Stimulated activated CD4-positive, alpha-beta T cell treated with anti-CD3 and anti-CD28 coated beads, Interleukin-4, amount 100 ng/mL, for 4 hours (primary cell): ENCODE measurements around the gene PARVG.

ENCODE experiments used
- DNase-seq, 2 experiments: peaks; one replicate each; pipeline ENCODE4 v3.0.0-alpha.2; 2020

PARVG gene

DNA sequence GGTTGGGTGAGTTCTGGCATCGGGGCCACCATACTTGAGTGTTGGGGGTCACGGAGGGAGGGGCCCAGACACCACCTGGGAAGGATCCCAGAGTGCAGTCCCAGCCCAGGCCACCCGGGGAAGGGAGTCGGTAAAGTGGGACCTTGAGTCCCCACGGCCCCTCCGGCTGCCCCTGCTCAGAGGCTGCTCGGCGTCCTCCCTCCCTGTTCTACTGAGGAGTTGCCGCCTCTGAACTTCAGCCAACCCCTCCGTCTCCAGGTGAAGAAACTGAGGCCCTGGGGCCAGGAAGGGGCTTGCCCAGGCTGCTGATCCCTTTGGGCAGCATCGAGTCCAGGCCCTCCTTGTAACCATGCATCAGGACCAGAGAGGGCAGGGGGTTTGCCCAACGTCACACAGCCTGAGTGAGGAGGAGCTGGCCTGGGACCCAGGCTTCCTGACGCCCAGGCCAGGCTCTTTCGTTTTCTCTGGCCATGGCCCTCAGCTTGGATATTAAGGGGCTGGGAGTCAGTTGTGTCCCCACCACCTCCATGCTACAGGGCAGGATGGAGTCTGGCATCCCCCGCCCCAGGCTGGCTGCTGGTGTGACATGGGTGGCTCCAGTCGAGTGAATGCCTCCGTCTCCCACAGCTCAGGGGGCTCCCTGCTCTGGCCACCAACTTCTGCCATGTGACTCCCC, 1.3 kb downstream of the PARVG start:
- peak in 1 of 2 experiments; percentile 21 for DNase-seq

DNA sequence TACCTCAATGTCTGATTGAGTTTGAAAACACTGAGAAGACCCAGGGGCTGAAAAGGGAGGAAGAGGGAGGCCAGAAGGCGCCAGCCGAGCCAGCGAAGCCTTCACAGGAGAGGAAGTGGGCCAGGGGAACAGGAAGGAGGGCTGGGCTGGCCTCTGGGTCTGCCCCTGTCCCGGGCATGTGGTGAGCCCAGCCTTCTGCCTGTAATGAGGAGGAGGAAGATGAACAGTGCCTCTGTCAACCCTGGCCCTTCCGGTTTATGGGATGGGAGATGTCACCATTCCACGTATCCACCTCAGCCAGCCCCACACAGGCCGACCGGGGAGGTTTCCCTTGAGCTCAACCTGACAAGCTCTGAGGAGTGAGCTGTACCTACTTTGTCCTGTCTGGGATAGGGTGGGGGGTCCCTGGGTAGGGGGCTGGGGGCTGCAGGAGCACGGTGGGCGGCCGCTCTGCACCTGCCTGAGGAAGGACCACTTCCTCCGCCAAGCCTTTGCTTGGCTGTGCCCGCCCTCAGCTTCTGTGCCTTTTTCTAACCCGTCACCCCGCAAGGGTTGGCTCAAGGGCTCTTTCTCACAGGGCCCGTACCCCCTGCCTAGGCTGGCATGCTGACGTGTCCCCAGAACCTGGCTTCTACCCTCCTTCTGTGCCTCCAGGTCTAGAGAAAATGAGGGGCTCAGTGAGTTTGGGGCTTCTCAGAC, 2.0 kb downstream of the PARVG start:
- peak; percentile 11 to 24 for DNase-seq

DNA sequence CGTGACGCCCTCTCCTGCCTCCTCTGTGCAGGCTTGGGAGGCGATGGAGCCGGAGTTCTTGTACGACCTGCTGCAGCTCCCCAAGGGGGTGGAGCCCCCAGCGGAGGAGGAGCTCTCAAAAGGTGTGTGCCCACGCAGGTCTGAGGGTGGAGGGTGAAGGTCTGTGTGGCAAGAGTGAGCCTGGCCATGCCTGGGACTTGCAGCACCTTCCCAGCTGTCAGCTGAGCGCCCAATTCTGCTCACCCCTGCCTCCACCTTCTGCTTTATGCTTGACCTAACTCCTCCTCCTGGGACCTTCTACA, 2.5 kb downstream of the PARVG start:
- DNase-seq = peak in 1 of 2 experiments; percentile 5

DNA sequence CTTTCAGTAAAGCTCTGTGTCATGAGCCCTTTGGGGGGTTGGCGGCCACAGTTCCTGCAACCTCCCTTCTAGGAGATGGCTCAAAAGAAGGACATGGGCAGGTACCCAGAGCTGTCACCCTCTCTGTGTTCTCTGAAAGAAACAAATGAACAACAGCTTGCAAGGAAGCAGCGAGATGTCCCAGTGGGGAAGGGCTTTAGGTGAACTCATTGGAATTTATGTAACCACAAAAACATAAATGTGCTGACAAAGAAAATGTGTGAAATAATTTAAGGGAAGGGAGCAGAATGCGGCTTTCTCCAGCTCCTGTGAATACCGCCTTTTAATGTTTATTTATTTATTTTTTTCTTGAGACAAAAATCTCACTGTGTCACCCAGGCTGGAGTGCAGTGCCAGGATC, 3.3 kb downstream of the PARVG start:
- DNase-seq = no peak

DNA sequence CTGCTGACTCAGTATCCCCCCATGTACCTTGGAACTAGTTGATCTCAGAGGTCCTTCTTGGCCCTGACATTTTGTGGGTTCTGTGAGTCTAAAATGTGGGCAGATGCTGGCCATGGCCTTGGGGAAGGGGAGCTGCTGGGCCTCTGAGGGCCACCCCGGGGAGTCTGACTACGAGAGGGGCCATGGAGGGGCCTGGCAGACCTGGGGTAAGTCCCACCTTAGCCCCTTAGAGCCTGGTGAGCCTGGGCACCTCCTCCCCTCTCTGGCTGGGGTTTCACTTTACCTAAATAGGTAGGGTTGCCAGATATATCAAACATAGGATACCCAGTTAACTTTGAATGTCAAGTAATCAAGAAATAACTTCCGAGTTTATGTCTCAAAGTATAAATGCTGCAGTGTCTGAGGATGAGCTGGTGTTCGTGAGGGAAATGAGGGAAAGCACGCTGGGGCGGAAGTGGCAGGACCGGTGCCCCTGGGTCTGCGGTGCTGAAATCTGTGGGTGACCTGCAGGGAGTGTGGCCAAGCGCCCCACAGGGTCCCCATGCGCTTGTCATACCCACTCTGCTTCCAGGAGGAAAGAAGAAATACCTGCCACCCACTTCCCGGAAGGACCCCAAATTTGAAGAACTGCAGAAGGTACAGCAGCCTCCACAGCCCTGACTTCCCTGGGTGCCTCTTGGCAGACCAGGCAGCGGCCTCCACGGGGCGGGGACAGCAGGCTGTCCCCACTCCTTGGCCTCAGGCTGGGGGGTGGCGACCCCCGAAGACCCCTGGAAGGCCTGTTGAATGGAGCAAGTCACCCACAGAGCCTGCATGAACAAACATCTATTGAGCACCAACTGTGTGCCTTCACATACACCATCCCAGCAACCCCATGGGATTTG, 4.8 kb downstream of the PARVG start:
- no peak for DNase-seq

DNA sequence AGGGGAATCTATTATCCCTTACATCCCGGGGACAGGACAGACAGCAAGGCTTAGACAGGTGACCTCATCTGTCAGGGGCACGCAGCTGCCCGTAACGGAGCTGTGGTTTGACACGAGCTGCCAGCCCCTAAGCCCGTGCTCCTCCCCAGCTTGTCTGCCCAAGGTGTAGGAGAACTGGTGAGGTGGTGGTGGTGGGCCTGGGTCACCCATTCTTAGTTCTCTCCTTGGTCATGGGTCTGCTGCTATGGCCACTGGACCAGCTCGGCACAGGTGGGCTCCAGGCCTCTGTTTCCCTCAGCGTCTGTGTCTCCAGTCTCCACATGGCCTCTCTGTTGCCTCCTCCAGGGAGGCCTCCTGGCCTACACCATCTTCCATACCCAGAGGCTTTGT, 5.4 kb downstream of the PARVG start:
- no peak for DNase-seq

DNA sequence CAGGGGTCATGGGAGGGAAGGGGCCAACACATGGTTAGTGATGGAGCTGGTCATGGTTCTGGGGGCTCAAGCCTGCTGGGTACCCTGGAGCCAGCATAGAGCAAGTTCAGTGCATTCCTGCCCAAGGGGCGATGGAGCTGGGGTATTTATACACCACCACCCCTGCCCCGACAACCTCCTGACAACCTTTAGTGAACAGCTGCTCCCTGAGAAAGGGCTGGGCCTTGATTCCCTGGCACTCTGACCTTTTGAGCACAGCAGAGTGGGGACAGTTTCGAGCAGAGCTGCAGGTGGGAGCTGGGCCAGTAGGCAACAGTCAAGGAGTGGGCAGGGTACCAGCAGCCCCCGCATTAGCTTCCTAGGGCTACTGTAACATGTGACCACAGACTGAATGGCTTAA, 6.0 kb downstream of the PARVG start:
- no peak for DNase-seq

DNA sequence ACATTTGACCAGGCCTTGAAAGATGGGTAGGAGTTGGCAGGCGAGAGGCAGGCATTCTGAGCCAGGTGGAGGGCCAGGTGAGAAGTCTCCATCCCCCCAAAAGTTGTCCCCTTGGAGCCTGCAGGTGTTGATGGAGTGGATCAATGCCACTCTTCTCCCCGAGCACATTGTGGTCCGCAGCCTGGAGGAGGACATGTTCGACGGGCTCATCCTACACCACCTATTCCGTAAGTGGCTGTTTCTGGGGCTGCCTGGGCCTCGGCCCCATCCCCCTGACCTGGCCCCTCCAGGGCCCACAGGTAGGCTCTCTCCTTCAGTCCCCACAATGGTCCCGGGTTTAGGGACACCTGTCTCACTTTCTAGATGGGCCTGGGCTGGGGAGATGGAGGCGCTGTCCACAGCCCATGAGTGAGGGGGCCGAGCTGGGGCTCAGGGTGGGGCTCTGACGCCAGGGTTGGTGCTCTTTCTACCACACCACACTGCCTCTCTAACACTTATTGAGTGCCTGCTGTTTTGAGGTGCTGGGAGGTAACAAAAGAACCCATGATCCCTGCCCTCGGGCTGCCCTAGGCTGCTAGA, 7.0 kb downstream of the PARVG start:
- DNase-seq = no peak

DNA sequence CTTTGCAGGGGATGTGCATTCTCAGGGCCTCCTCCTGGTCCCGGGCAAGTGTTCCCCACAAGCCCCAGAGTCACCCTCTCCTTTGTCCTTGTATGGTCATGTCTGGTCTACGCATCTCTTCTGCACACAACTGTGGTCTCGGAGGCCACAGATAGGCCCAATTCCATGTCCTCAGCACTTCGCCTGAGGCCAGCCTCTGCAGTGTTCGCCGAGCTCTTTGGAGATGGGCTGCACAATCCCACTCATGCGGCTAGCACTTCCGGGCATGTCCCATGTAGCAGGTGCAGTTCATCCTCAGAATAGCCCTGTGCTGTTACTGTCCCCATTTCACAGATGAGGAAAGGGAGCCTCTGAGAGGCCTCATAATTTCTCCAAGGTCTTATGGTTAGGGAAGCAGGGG, 7.6 kb downstream of the PARVG start:
- no peak for DNase-seq

DNA sequence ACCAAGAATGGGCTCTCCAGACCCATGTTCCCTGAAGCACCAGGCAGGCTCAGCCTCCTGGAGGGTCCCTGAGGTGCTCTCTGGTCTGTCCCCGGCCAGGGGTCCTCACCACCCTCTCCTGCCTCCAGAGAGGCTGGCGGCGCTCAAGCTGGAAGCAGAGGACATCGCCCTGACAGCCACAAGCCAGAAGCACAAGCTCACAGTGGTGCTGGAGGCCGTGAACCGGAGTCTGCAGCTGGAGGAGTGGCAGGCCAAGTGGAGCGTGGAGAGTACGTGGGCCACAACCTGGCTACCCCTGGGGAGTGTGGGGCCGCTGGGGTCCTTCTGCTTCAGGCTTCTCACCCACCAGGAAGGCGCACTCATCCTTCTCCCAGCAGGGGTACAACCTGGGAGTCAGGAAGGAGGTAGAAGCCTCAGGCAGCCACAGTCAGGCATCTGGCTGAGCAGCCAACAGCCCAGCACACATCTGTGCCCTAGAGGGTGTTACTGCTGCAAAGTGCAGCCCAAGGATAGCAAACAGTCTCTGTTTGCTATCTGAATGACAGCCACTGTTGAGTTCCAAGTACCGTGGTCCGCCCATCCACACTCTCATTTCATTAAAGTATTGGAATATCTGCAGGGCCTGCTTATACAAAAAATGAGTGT, 8.4 kb downstream of the PARVG start:
- DNase-seq = no peak

DNA sequence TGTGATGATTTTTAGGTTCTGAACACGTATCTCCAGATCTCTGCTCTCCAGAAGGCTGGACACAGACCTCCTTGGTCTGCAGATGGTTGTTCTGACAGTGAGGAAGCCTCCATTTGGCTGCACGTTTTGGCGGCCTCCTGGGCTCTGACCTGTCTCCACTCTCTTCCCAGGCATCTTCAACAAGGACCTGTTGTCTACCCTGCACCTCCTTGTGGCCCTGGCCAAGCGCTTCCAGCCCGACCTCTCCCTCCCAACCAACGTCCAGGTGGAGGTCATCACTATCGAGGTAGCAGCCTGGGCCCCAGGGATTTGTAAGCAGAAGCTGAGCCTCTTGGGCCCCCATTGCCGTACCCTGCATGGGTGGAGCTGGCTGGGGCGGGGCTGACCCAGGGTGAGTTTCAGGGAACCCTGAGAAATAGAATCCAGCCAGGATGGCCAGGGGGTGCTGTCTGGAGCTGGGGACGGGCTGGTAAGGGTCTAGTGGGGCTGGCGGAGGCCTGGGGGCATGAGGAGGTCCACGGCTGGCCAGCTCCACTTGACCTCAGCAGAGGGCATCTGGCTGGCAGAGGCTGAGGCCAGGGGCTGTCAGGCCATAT, 9.8 kb downstream of the PARVG start:
- no peak for DNase-seq

DNA sequence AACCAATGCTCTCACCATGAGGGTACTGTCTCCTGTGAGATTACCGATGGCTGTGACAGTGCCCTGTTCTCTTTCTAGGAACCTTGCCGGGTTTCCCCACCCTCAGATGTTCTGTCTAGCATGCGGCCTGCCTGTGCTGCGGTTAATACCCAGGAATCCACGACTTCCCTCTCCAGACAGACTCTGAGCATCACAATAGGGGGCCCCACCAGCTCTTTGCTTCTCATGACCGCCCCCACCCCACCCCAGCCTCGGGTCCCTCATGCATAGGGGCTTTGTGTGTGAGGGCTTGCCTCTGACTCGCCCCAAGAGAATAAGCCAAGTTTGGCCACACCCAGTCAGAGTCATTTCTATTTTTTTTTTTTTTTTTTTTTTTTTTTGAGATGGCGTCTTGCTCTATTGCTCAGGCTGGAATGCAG, 10.3 kb downstream of the PARVG start:
- DNase-seq = peak in 1 of 2 experiments; percentile 7

DNA sequence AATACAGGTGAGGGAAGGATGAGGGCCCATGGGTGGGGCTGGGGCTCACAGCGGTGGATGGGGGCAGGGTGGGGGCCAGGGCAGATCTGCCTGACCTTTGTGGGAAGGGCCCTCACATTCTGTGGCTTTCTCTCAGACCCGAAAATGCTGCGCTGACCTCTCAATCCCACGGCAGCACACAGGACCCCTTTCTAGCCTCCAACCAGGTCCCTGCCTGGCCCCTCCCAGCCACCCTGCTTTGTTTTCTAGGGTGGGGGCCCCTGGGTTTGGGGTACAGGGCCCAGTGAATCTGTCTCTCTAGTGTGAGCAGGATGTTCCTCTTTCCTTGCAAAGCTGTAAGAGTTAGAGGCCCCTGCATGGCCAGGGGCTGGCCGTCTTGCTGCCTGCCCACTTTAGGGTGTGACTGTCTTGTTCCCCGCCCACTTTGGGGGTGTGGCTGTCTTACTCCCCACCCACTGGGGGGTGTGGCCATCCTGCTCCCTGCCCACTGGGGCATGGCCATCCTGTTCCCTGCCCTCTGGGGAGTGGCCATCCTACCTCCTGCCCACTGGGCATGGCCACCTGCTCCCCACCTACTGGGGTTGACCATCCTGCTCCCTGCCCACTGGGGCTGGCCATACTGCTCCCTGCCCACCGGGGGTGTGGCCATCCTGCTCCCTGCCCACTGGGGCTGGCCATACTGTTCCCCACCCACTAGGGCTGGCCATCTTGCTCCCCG, 11.5 kb downstream of the PARVG start:
- DNase-seq = no peak

DNA sequence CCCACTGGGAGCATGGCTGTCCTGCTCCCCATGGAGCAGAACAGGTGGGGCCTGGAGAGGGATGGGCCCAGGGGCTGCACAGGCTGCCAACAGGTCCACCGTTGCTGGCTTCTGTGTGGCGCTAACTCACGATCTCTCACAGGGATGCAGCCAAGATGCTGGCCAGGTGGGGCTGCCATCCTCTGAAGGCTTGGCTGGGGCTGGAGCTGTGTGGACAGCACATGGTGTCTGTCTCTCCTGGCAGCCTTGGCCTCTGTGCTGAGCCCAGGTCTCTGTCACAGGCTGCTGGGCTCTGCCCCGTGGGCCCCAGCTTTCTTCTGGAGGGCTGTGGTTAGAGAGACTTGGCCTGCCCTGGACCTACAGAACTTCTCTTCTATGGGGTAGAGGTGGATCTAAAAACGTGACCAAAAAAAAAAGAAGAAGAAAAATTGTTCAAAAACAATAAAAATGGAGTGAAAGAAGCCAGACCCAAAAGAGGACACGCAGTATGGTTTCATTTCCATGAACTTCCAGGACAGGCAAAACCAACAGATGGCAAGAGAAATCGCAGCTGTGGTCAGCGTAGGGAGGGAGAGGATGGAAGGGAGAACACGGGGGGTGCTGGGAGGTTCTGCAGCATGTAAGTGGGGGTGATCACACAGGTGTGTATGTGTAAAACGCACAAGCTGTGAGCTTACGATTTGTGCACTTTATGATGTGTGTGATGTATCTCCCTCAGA, 12.2 kb downstream of the PARVG start:
- DNase-seq = no peak

DNA sequence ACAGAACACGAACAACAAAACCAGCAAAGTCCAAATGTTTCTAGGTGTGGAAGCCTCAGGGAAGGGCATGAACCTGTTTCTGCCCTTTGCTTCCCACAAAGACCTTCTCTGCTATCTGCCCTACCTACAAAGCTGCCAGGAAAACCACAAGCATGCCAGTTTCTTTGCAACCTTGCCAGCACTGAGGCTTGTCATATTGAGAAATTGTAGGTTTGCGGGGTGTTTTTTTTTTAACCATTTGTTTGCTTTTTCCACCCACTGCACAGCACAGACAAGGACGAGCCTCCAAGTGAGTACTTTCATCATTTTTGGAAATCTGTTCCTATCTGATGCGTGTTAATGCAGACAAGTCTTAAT, 12.8 kb downstream of the PARVG start:
- no peak for DNase-seq

DNA sequence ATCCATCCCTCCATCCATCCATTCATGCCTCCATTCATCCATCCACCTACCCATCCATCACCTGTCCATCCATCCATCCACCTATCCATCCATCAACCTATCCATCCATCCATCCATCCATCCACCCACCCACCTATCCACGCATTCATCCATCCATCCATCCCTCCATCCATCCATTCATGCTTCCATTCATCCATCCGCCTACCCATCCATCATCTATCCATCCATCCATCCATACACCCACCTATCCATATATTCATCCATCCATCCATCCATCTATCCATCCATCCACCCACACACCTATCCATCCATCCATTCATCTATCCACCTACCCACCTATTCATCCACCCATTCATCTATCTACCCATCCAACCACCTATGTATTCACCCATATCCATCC, 13.8 kb downstream of the PARVG start:
- DNase-seq = no peak

DNA sequence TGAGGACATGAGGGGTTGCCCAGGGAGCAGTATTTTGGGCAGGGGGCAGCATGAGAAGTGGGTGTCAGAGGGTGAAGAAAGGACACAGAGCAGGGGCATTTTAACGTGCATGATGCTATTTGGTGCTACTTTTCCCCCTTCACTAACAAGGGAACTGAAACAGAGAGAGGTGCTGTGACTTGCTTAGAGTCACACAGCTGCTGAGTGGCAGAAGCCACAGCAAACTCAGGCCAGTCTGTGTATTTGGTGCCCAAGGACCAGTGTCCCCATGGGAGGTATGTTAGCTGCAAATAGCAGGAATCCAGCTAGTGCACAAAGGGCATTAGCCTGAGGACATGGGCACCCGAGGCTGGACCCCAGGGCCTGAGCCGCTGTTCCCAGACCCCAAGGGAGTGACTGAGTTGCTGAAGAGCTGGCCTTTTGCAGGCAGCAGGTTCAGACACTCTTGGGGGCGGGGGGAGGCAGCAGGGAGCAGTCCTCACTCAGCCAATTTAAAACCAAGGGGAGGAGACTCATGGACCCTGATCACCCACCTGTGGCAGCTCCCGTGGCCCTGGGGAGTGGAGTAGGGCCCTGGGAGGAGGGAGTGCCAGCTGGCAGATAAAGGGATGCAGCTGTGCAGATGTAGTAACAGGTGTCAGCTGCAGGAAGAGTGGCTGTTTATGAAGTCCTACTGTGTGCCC, 14.6 kb downstream of the PARVG start:
- DNase-seq = no peak

DNA sequence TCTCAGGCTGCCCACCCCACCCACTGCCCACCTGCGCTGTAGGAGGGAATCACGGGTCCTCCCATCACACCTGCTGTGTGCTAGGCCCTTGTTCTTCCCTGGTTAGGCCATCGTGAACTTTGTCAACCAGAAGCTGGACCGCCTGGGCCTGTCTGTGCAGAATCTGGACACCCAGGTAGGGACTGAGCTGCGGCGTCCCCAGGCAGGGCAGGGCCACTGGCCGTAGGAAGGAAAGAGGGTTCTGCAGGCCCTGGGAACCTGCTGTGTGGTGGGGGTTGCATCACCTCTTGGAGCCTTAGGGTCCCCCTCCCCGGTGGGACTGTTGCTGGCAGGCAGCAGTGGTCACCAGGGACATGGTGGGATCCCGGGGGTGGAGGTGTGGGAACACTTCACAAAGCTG, 15.5 kb downstream of the PARVG start:
- DNase-seq = no peak

DNA sequence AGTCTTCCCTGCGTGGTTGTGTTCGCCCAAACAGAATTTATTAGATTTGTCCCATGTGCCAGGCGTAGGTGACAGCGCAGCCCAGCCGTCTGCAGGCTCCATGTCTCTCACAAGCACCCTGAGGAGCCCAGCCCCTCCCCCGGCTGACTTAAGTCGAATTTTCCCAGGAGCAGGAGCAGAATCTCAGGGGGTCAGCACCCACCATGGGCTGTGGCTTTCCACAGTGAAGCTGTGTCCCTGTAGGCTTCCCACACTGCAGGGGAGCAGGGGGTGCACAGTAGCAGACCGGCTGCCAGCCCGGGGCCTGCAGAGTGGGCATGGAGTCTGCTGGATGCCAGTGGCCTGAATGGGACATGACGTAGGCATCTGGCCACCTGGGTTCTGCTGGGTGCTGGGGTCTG, 16.0 kb downstream of the PARVG start:
- no peak for DNase-seq

DNA sequence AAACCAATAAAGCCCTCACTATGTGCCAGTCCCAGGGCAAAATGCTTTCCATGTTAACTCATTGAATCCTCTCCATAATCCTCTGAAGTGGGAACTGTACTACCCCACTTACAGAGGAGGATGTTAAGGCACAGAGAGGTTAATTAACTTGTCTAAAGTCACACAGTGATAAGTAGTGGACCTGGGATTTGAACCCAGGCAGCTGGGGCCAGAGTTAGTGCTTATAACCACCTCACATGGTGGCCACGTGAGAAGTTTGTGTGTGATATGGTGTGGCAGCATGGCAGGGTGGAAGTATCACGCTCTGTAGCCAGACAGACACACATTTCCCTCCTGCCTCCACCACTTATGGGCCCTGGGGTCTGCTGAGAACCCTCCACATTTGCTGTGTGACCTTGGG, 16.5 kb downstream of the PARVG start:
- DNase-seq = no peak

DNA sequence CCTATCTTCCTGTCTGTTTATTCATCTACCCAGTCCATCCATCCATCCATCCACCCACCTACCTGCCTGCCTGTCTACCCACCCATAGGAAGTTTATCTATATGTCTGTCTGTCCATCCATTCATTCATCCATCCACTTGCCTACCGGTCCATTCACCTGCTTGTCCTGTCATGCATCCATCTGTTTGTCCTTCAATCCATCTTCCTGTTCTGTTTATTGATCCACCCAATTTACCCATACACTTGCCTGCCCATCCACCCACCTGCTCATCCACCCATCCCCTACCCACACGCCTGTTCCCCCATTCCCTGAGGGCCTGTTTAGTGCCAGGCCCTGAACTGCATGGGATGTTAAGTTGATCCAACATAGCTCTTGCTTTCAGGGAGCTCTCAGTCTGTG, 18.4 kb downstream of the PARVG start:
- DNase-seq = no peak
